K562 (cell line): Measurements from ENCODE around the gene UBALD2. TPM values are rescaled to one million over a fixed set of nuclear protein-coding genes. Genes with fewer than 3 reads are reported as not detected.
A peak's percentile ranks its signal among the peaks of the same experiment; 100 is the strongest.

Experiments used
- ATF1 ChIP-seq, 2 experiments: fragments of 450-650 bp in 1 of 2; IDR thresholded peaks; 2 replicates each; pipeline ENCODE4 v1.6.1; 2016; ENCODE audit warnings: missing compliant biosample characterization in 1 of 2, missing genetic modification characterization in 1 of 2
- BRF1 ChIP-seq: IDR thresholded peaks from 3 replicates; pipeline ENCODE4 v1.6.1; 2011; ENCODE audit warnings: borderline replicate concordance, mild to moderate bottlenecking; ENCODE audit not compliant: insufficient read length; ENCODE audit errors: extremely low read depth
- CEBPG ChIP-seq, 3 experiments: fragments of 200-800 bp in 1 of 3; sonication (Bioruptor generic) in 1 of 3; sonication (generic) in 1 of 3; formaldehyde crosslinking in 1 of 3; IDR thresholded peaks in 2 of 3; conservative IDR thresholded peaks in 1 of 3; 2 replicates each; pipeline versions ENCODE4 v1.6.1 to v1.8.0; 2016 to 2022; ENCODE audit warnings: missing compliant biosample characterization in 2 of 3, missing genetic modification characterization in 2 of 3, mild to moderate bottlenecking in 1 of 3, missing genetic modification reagents in 1 of 3
- ETV5 ChIP-seq: sonication (generic); formaldehyde crosslinking; IDR thresholded peaks from 2 replicates; pipeline ENCODE4 v1.4.0; 2020; ENCODE audit warnings: low read depth, mild to moderate bottlenecking, missing genetic modification reagents
- KLF10 ChIP-seq: fragments of 250-450 bp; sonication (Bioruptor Pico); IDR thresholded peaks from 2 replicates; pipeline ENCODE4 v1.6.1; 2021; ENCODE audit warnings: matching md5 sums
- L3MBTL2 ChIP-seq: fragments of 450-650 bp; IDR thresholded peaks from 2 replicates; pipeline ENCODE4 v1.6.1; 2016; ENCODE audit warnings: mild to moderate bottlenecking, moderate library complexity
- NR4A1 ChIP-seq, 2 experiments: fragments of 250-450 bp in 1 of 2; fragments of 450-650 bp in 1 of 2; sonication (Bioruptor Pico) in 1 of 2; IDR thresholded peaks; 2 replicates each; pipeline versions ENCODE4 v1.4.0 to v1.6.1; 2016 to 2020; ENCODE audit warnings: mild to moderate bottlenecking in 2 of 2, missing compliant biosample characterization in 1 of 2, missing genetic modification characterization in 1 of 2, moderate library complexity in 1 of 2
- RUNX1 ChIP-seq: sonication (generic); IDR thresholded peaks from 2 replicates; pipeline ENCODE4 v1.6.1; 2016; ENCODE audit warnings: antibody characterized with exemption, low read depth
- SETDB1 ChIP-seq: IDR thresholded peaks from one replicate; pipeline ENCODE4 v1.6.1; 2012; ENCODE audit warnings: low read length, control low read depth, inconsistent platforms
- polyA plus RNA-seq, 8 experiments: library from polyadenylated mRNA; depleted of rRNA in 4 of 8; stranded (reverse) in 5 of 8; unstranded in 3 of 8; fragments of >200 nt; fragmentation: Nextera tagmentation in 2 of 8; fragmentation: Illumina TruSeq in 1 of 8; extraction: Ambion mirVana in 2 of 8; extraction: Trizol in 1 of 8; gene quantifications; 2 replicates each; pipeline versions ENCODE4 v1.2.1 to v1.2.3, GENCODE V29; 2011 to 2014; ENCODE audit warnings: inconsistent platforms in 1 of 8, missing spikeins in 1 of 8
- total RNA-seq, 7 experiments: library from RNA; depleted of rRNA in 6 of 7; stranded (reverse); fragments of >200 nt in 6 of 7; fragmentation: Illumina TruSeq in 2 of 7; extraction: Trizol in 2 of 7; gene quantifications; 2 replicates each; pipeline versions ENCODE4 v1.2.1 to v1.2.3, GENCODE V29; 2011 to 2021; ENCODE audit warnings: low replicate concordance in 1 of 7
- TF ChIP-seq, protein P1 (sequence below): fragments of 250-450 bp; sonication (Bioruptor Pico); IDR thresholded peaks from 2 replicates; pipeline ENCODE4 v1.8.0; 2021; ENCODE audit warnings: mild to moderate bottlenecking, moderate library complexity
- TF ChIP-seq, protein P2 (sequence below), 2 experiments: fragments of 450-650 bp in 1 of 2; IDR thresholded peaks; 2 replicates each; pipeline ENCODE4 v1.6.1; 2011 to 2017; ENCODE audit warnings: low read depth in 2 of 2, antibody characterized with exemption in 1 of 2, borderline replicate concordance in 1 of 2, low read length in 1 of 2, mild to moderate bottlenecking in 1 of 2, mixed read lengths in 1 of 2; ENCODE audit not compliant: control insufficient read depth in 1 of 2
- TF ChIP-seq, protein P3 (sequence below): fragments of 450-650 bp; formaldehyde crosslinking; IDR thresholded peaks from 2 replicates; pipeline ENCODE4 v1.4.0; 2020; ENCODE audit warnings: mild to moderate bottlenecking, mixed read lengths
- TF ChIP-seq, protein P4 (sequence below): fragments of 200-800 bp; sonication (Bioruptor generic); IDR thresholded peaks from 2 replicates; pipeline ENCODE4 v1.6.1; 2016; ENCODE audit warnings: missing genetic modification characterization, missing compliant biosample characterization

Gene UBALD2
- total and polyA plus RNA-seq, 9 of the 15 experiments (the other 6 are each of a cell fraction or from before 2014, with no cell fraction given): 2.3 to 94.1 (median 25.3) TPM

DNA sequence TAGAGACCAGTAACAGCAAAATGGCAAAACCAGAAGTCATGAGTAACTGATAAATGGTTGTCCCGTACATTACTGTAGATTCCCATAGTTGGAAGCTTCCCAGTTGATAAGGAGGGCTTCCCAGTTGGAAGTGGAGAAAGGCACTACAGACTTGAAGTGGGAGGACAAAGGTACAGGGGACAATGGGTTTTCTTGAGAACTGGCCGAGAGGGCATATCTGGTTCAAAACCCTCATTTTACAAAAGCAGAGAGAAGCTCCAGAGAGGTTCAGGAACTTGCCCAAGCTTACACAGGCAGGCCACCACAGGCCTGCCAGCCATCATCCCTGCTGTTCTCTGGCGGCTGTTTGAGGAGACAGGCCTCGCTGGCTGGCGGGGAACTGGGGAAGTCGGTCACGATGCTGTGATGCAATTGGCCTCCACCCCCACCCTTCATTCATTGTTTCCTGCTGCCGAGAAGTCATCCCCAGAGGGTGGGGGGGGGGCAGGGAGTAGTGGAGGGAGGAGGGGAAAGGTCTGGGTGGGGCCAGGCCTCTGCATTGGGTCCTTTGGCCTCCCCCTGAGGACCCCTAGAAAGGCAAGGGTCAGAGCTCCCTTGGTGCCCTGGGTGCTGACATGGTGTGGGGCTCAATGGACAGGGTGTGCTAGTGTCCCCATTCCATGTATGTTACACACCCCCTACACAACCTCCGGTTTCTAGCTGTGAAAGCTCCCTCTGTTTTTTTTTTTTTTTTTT is 3.0 kb downstream of the UBALD2 start (continued):
- TF ChIP-seq, protein P1, sequence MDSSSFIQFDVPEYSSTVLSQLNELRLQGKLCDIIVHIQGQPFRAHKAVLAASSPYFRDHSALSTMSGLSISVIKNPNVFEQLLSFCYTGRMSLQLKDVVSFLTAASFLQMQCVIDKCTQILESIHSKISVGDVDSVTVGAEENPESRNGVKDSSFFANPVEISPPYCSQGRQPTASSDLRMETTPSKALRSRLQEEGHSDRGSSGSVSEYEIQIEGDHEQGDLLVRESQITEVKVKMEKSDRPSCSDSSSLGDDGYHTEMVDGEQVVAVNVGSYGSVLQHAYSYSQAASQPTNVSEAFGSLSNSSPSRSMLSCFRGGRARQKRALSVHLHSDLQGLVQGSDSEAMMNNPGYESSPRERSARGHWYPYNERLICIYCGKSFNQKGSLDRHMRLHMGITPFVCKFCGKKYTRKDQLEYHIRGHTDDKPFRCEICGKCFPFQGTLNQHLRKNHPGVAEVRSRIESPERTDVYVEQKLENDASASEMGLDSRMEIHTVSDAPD (CRISPR knock-in tag): no peak
- TF ChIP-seq, protein P2, sequence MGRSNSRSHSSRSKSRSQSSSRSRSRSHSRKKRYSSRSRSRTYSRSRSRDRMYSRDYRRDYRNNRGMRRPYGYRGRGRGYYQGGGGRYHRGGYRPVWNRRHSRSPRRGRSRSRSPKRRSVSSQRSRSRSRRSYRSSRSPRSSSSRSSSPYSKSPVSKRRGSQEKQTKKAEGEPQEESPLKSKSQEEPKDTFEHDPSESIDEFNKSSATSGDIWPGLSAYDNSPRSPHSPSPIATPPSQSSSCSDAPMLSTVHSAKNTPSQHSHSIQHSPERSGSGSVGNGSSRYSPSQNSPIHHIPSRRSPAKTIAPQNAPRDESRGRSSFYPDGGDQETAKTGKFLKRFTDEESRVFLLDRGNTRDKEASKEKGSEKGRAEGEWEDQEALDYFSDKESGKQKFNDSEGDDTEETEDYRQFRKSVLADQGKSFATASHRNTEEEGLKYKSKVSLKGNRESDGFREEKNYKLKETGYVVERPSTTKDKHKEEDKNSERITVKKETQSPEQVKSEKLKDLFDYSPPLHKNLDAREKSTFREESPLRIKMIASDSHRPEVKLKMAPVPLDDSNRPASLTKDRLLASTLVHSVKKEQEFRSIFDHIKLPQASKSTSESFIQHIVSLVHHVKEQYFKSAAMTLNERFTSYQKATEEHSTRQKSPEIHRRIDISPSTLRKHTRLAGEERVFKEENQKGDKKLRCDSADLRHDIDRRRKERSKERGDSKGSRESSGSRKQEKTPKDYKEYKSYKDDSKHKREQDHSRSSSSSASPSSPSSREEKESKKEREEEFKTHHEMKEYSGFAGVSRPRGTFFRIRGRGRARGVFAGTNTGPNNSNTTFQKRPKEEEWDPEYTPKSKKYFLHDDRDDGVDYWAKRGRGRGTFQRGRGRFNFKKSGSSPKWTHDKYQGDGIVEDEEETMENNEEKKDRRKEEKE (IDR thresholded peaks at IDR 0.05; ENCODE audit: borderline replicate concordance in 1 of 2, control insufficient read depth in 1 of 2, low read depth in 2 of 2, low read length in 1 of 2): no peak; a peak in 1 of 4 replicates
- TF ChIP-seq L3MBTL2 (peak; percentile 39; the same call in 1 of the 2 replicates), KLF10 (CRISPR knock-in tag) (no peak), SETDB1 (no peak), CEBPG (CRISPR knock-in tag; IDR thresholded peaks at IDR 0.05) (peak; percentile 94), CEBPG (tag; conservative IDR thresholded peaks at IDR 0.05 in 1 of 2, IDR thresholded peaks at IDR 0.05 in 1 of 2) (peak; percentile 89 to 92), BRF1 (no peak), ETV5 (CRISPR knock-in tag) (0 out of 2 replicates have a peak, but pooled peaks have one; percentile 5), RUNX1 (no peak), NR4A1 (CRISPR knock-in tag; IDR thresholded peaks at IDR 0.05) (no peak), NR4A1 (tag; IDR thresholded peaks at IDR 0.05) (no peak; the same call in 1 of the 2 replicates), ATF1 (CRISPR knock-in tag; IDR thresholded peaks at IDR 0.05) (no peak), ATF1 (tag; IDR thresholded peaks at IDR 0.05) (0 out of 2 replicates have a peak, but pooled peaks have one; percentile 9)
- TF ChIP-seq, protein P3, sequence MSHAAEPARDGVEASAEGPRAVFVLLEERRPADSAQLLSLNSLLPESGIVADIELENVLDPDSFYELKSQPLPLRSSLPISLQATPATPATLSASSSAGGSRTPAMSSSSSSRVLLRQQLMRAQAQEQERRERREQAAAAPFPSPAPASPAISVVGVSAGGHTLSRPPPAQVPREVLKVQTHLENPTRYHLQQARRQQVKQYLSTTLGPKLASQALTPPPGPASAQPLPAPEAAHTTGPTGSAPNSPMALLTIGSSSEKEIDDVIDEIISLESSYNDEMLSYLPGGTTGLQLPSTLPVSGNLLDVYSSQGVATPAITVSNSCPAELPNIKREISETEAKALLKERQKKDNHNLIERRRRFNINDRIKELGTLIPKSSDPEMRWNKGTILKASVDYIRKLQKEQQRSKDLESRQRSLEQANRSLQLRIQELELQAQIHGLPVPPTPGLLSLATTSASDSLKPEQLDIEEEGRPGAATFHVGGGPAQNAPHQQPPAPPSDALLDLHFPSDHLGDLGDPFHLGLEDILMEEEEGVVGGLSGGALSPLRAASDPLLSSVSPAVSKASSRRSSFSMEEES: no peak
- TF ChIP-seq, protein P4, sequence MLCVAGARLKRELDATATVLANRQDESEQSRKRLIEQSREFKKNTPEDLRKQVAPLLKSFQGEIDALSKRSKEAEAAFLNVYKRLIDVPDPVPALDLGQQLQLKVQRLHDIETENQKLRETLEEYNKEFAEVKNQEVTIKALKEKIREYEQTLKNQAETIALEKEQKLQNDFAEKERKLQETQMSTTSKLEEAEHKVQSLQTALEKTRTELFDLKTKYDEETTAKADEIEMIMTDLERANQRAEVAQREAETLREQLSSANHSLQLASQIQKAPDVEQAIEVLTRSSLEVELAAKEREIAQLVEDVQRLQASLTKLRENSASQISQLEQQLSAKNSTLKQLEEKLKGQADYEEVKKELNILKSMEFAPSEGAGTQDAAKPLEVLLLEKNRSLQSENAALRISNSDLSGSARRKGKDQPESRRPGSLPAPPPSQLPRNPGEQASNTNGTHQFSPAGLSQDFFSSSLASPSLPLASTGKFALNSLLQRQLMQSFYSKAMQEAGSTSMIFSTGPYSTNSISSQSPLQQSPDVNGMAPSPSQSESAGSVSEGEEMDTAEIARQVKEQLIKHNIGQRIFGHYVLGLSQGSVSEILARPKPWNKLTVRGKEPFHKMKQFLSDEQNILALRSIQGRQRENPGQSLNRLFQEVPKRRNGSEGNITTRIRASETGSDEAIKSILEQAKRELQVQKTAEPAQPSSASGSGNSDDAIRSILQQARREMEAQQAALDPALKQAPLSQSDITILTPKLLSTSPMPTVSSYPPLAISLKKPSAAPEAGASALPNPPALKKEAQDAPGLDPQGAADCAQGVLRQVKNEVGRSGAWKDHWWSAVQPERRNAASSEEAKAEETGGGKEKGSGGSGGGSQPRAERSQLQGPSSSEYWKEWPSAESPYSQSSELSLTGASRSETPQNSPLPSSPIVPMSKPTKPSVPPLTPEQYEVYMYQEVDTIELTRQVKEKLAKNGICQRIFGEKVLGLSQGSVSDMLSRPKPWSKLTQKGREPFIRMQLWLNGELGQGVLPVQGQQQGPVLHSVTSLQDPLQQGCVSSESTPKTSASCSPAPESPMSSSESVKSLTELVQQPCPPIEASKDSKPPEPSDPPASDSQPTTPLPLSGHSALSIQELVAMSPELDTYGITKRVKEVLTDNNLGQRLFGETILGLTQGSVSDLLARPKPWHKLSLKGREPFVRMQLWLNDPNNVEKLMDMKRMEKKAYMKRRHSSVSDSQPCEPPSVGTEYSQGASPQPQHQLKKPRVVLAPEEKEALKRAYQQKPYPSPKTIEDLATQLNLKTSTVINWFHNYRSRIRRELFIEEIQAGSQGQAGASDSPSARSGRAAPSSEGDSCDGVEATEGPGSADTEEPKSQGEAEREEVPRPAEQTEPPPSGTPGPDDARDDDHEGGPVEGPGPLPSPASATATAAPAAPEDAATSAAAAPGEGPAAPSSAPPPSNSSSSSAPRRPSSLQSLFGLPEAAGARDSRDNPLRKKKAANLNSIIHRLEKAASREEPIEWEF (CRISPR knock-in tag): no peak
